IMR-90 (cell line): ENCODE measurements around the gene LTBP1. TPM values are rescaled to one million over a fixed set of nuclear protein-coding genes. Genes with fewer than 3 reads are reported as not detected.
"Not testable (repeated sequence)": the region's sequence is repeated elsewhere in the genome, so short reads cannot be mapped to it uniquely, and the experiment has no call there.

Source experiments
- ATAC-seq: fragments of 200-7000 bp; cut with Tn5 transposase; 2 replicates; pipeline ENCODE4 v1.9.1; 2020; ENCODE audit warnings: low read depth, mild to moderate bottlenecking, moderate library complexity
- BruUV-seq: library from RNA; stranded (reverse); fragments of 400-500 nt; replicated peaks from 2 replicates; lab custom pipeline; 2021; lab: Mats Ljungman, UMichigan
- CTCF ChIA-PET: fragments of 300-600 bp; formaldehyde crosslinking; extraction: SDS; loops from one replicate; lab custom pipeline; 2021; ENCODE audit warnings: antibody characterized with exemption; lab: Yijun Ruan, JAX
- POLR2A ChIA-PET: fragments of 300-600 bp; sonication (Branson Sonifier 250); formaldehyde crosslinking; loops from one replicate; lab custom pipeline; 2022; ENCODE audit warnings: antibody characterized with exemption; ENCODE audit not compliant: unreplicated experiment; lab: Charles Lee
- DNase-seq: peaks from one replicate; pipeline ENCODE4 v3.0.0; 2013
- H2AFZ ChIP-seq: replicated peaks from 2 replicates; pipeline ENCODE3; 2013; ENCODE audit warnings: low read length, mild to moderate bottlenecking; ENCODE audit not compliant: poor library complexity
- H2AK5ac ChIP-seq: 2 replicates; pipeline ENCODE4 v1.6.1; 2013; ENCODE audit warnings: low read depth, low read length, inconsistent platforms
- H2AK9ac ChIP-seq: replicated peaks from 2 replicates; pipeline ENCODE3; 2013; ENCODE audit warnings: mild to moderate bottlenecking, low read depth, low read length, moderate library complexity; ENCODE audit not compliant: poor library complexity
- H2BK120ac ChIP-seq: 2 replicates; pipeline ENCODE4 v1.6.1; 2013; ENCODE audit warnings: low read depth, low read length, inconsistent platforms
- H2BK15ac ChIP-seq: 3 replicates; pipeline ENCODE4 v1.6.1; 2013; ENCODE audit warnings: low read depth, low read length, inconsistent platforms
- H2BK20ac ChIP-seq: 2 replicates; pipeline ENCODE4 v1.6.1; 2013; ENCODE audit warnings: low read depth, mild to moderate bottlenecking, inconsistent platforms, low read length, moderate library complexity
- H2BK5ac ChIP-seq: 2 replicates; pipeline ENCODE4 v1.6.1; 2013; ENCODE audit warnings: mild to moderate bottlenecking, low read depth, low read length, inconsistent platforms; ENCODE audit not compliant: poor library complexity, severe bottlenecking
- H3K14ac ChIP-seq: replicated peaks from 2 replicates; pipeline ENCODE4 v1.6.1; 2013; ENCODE audit warnings: low read depth, low read length, inconsistent platforms
- H3K18ac ChIP-seq: 2 replicates; pipeline ENCODE4 v1.6.1; 2013; ENCODE audit warnings: low read depth, low read length, control low read depth
- H3K23ac ChIP-seq: 2 replicates; pipeline ENCODE4 v1.6.1; 2013; ENCODE audit warnings: low read depth, low read length, inconsistent platforms
- H3K27ac ChIP-seq: 2 replicates; pipeline ENCODE4 v1.5.1; 2013; ENCODE audit warnings: mild to moderate bottlenecking, control low read depth, low read length; ENCODE audit not compliant: insufficient read depth
- H3K27me3 ChIP-seq: 2 replicates; pipeline ENCODE4 v1.6.1; 2013; ENCODE audit warnings: low read length; ENCODE audit not compliant: control insufficient read depth, insufficient read depth
- H3K36me3 ChIP-seq: 2 replicates; pipeline ENCODE4 v1.6.1; 2013; ENCODE audit warnings: low read length, mixed read lengths; ENCODE audit not compliant: control insufficient read depth, insufficient read depth
- H3K4ac ChIP-seq: 2 replicates; pipeline ENCODE4 v1.6.1; 2013; ENCODE audit warnings: low read depth, low read length, inconsistent platforms
- H3K4me1 ChIP-seq: 2 replicates; pipeline ENCODE4 v1.6.1; 2013; ENCODE audit warnings: low read length, mixed read lengths; ENCODE audit not compliant: control insufficient read depth, insufficient read depth
- H3K4me2 ChIP-seq: 2 replicates; pipeline ENCODE4 v1.6.1; 2013; ENCODE audit warnings: low read depth, mild to moderate bottlenecking, control low read depth, low read length, moderate library complexity
- H3K4me3 ChIP-seq: 2 replicates; pipeline ENCODE4 v1.5.1; 2013; ENCODE audit warnings: low read depth, mild to moderate bottlenecking, control low read depth, low read length, moderate library complexity; ENCODE audit not compliant: insufficient read depth
- H3K56ac ChIP-seq: 2 replicates; pipeline ENCODE4 v1.6.1; 2013; ENCODE audit warnings: low read length, inconsistent platforms; ENCODE audit not compliant: insufficient read depth; ENCODE audit errors: extremely low read depth
- H3K79me1 ChIP-seq, 2 experiments: 2 replicates each; pipeline ENCODE4 v1.6.1; 2013; ENCODE audit warnings: low read length in 2 of 2, inconsistent platforms in 1 of 2, low read depth in 1 of 2
- H3K9ac ChIP-seq: 2 replicates; pipeline ENCODE4 v1.6.1; 2013; ENCODE audit warnings: low read depth, low read length, control low read depth
- H3K9me1 ChIP-seq: 2 replicates; pipeline ENCODE4 v1.6.1; 2013; ENCODE audit warnings: low read length, inconsistent platforms; ENCODE audit not compliant: insufficient read depth
- H3K9me3 ChIP-seq: 2 replicates; pipeline ENCODE4 v1.6.1; 2013; ENCODE audit warnings: low read length; ENCODE audit not compliant: control insufficient read depth, insufficient read depth
- H4K20me1 ChIP-seq: 2 replicates; pipeline ENCODE4 v1.6.1; 2013; ENCODE audit warnings: low read length, inconsistent platforms; ENCODE audit not compliant: insufficient read depth
- H4K5ac ChIP-seq: 2 replicates; pipeline ENCODE4 v1.6.1; 2013; ENCODE audit warnings: mild to moderate bottlenecking, low read depth, low read length, control low read depth
- H4K8ac ChIP-seq, 2 experiments: 2 replicates each; pipeline ENCODE4 v1.6.1; 2013; ENCODE audit warnings: low read depth in 2 of 2, low read length in 2 of 2, control low read depth in 1 of 2, inconsistent platforms in 1 of 2
- H4K91ac ChIP-seq: 2 replicates; pipeline ENCODE4 v1.6.1; 2013; ENCODE audit warnings: low read depth, low read length, inconsistent platforms; ENCODE audit not compliant: insufficient read depth
- CHD1 ChIP-seq: IDR thresholded peaks from 2 replicates; pipeline ENCODE4 v1.6.1; 2012; ENCODE audit warnings: low read depth, low read length, improper control_type of control experiment
- NFE2L2 ChIP-seq: fragments of 150-350 bp; IDR thresholded peaks from 2 replicates; pipeline ENCODE4 v1.6.1; 2016; ENCODE audit warnings: low read depth, mild to moderate bottlenecking, low read length
- RCOR1 ChIP-seq: IDR thresholded peaks from 2 replicates; pipeline ENCODE4 v1.6.1; 2012; ENCODE audit warnings: mild to moderate bottlenecking, low read length, improper control_type of control experiment; ENCODE audit not compliant: insufficient replicate concordance
- RFX5 ChIP-seq: IDR thresholded peaks from 2 replicates; pipeline ENCODE4 v1.8.0; 2012; ENCODE audit warnings: low read depth, mild to moderate bottlenecking, low read length, moderate library complexity
- SMC3 ChIP-seq: fragments of 150-350 bp; IDR thresholded peaks from 2 replicates; pipeline ENCODE4 v1.6.1; 2016; ENCODE audit warnings: low read depth, mild to moderate bottlenecking, antibody characterized with exemption, low read length, moderate library complexity
- USF2 ChIP-seq: fragments of 150-350 bp; IDR thresholded peaks from 2 replicates; pipeline ENCODE4 v1.6.1; 2017; ENCODE audit warnings: mild to moderate bottlenecking, antibody characterized with exemption, low read length, low read depth
- WGBS, 2 experiments: methylation state at CpG; one replicate each; pipeline versions ENCODE4 v1.1.5 to v1.1.7; 2013; ENCODE audit warnings: missing lambda C conversion rate in 2 of 2; ENCODE audit not compliant: insufficient read length in 1 of 2; ENCODE audit errors: extremely low coverage in 2 of 2; 5-methylcytosine and 5-hydroxymethylcytosine counted together
- dilution Hi-C: fragments of 300-500 bp; cut with HindIII; formaldehyde crosslinking; loops from one replicate; pipeline ENCODE4 v1.14.3; 2018; ENCODE audit warnings: low sequenced_read_pairs; ENCODE audit not compliant: unreplicated experiment
- in situ Hi-C: fragments of 300-500 bp; cut with MboI; formaldehyde crosslinking; loops from 3 replicates; pipeline ENCODE4 v1.14.3; 2019; ENCODE audit warnings: low sequenced_read_pairs, inconsistent platforms, mixed read lengths
- intact Hi-C: fragments of 100-400 bp; cut with micrococcal nuclease; formaldehyde crosslinking; loops from 2 replicates; pipeline ENCODE4 v1.10.0; 2022
- polyA plus RNA-seq, 3 experiments: library from polyadenylated mRNA; depleted of rRNA; stranded (reverse); fragments of >200 nt; gene quantifications; 2 replicates each; pipeline ENCODE4 v1.2.3, GENCODE V29; 2012; ENCODE audit warnings: low replicate concordance in 1 of 3
- total RNA-seq: library from RNA; depleted of rRNA; stranded (reverse); fragments of >200 nt; gene quantifications from 2 replicates; pipeline ENCODE4 v1.2.3, GENCODE V29; 2012

The LTBP1 gene
- total and polyA plus RNA-seq, 2 of the 4 experiments (the other 2 are of a cell fraction), result 235 to 326 TPM

GRCh38 chr2:32918774-32919173 is 28.0 kb upstream of the LTBP1 start:
- ChIA-PET CTCF (no interaction called here), POLR2A (no interaction called here)
- Histone ChIP-seq H3K36me3 (no peaks in the 10 kb centered on the region), H3K9ac (no peak overlapping the region), H3K4ac (0 out of 2 replicates have a peak overlapping the region, but pooled peaks have one; percentile 65), H3K9me1 (0 out of 2 replicates have a peak, but pooled peaks cover 2% of the 10 kb centered on the region), H2BK20ac (0 out of 2 replicates have a peak overlapping the region, but pooled peaks have one; percentile 35), H3K27me3 (no peaks in the 10 kb centered on the region), H3K23ac (no peak overlapping the region), H3K9me3 (no peaks in the 10 kb centered on the region), H3K18ac (peak overlapping the region; percentile 85), H4K5ac (peak overlapping the region; percentile 89), H3K4me1 (peaks cover 3% of the 10 kb centered on the region), H3K4me3 (no peak overlapping the region), H3K4me2 (peak overlapping the region; percentile 31; the same call in 1 of the 2 replicates), H3K14ac (no peak overlapping the region; the same call in 1 of the 2 replicates), H4K8ac (peak overlapping the region in 1 of 2 experiments; percentile 74; a peak in 1 of 4 replicates), H2BK120ac (peak overlapping the region; percentile 88), H4K91ac (no peak overlapping the region; the same call in 1 of the 2 replicates), H3K79me1 (no peaks in the 10 kb centered on the region), H3K56ac (no peak overlapping the region), H2AFZ (no peak overlapping the region), H2BK15ac (no peak overlapping the region), H2BK5ac (no peak overlapping the region), H3K27ac (peak overlapping the region; percentile 44; the same call in 1 of the 2 replicates), H4K20me1 (no peaks in the 10 kb centered on the region), H2AK5ac (no peak overlapping the region), H2AK9ac (no peak overlapping the region)
- dilution Hi-C loops (no loop called here), intact Hi-C loops (no loop called here), in situ Hi-C loops (no loop called here)
- TF ChIP-seq NFE2L2, result no peak
- no peak for TF ChIP-seq USF2
- no peak for TF ChIP-seq SMC3
- TF ChIP-seq RFX5, result no peak
- no peak for TF ChIP-seq CHD1
- no peak for TF ChIP-seq RCOR1
- BruUV-seq, result no TSS peak
- DNase-seq (no peak), ATAC-seq (0 out of 2 replicates have a peak, but pooled peaks have one; percentile 11)
- WGBS, 2 experiments, result no CpG with 5 or more reads among the region's 6 CpGs

DNA sequence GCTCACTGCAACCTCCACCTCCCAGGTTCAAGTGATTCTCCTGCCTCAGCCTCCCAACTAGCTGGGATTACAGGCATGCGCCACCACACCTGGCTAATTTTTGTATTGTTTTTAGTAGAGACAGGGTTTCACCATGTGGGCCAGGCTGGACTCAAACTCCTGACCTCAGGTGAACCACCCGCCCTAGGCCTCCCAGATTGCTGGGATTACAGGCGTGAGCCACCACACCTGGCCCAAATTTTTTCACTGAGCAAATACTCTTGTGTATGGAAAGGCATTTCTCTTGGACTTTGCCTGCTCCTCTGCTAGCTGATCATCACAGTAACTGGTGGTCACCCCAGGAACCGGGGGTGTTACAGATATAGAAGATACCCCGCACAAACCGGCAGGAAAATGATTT is 26.9 kb upstream of the LTBP1 start:
- H3K9me3 ChIP-seq, H2BK120ac ChIP-seq, H4K8ac ChIP-seq, DNase-seq, in situ Hi-C loops, H3K79me1 ChIP-seq, H3K9ac ChIP-seq, H3K4me2 ChIP-seq, H2BK15ac ChIP-seq, H3K56ac ChIP-seq, H3K27ac ChIP-seq, H4K5ac ChIP-seq, H3K18ac ChIP-seq, H2BK5ac ChIP-seq, H2AFZ ChIP-seq, H3K4ac ChIP-seq, H3K23ac ChIP-seq, H2BK20ac ChIP-seq, POLR2A ChIA-PET, H4K91ac ChIP-seq, H4K20me1 ChIP-seq, intact Hi-C loops, dilution Hi-C loops, ATAC-seq, H2AK9ac ChIP-seq, H3K4me3 ChIP-seq, H3K14ac ChIP-seq, BruUV-seq, CTCF ChIA-PET, H3K9me1 ChIP-seq, H3K4me1 ChIP-seq, H2AK5ac ChIP-seq, H3K36me3 ChIP-seq, H3K27me3 ChIP-seq: not testable (repeated sequence)
- no CpG with 5 or more reads among the region's 6 CpGs for WGBS, 2 experiments
